ENCODE results near the gene GALNT10. TPM values are rescaled to one million over a fixed set of nuclear protein-coding genes. Genes with fewer than 3 reads are reported as not detected.

The GALNT10 gene
- total and polyA plus RNA-seq, 9 of the 15 experiments (the other 6 are each of a cell fraction or from before 2014, with no cell fraction given): 4.6 to 37.1 (median 13.3) TPM

GRCh38 chr5:154442801-154443200, 252.3 kb downstream of the GALNT10 start:
- Histone ChIP-seq H3K4me3 (no peak overlapping the region), H3K79me2 (ENCODE audit: control insufficient read depth, insufficient read depth, low read length) (peaks cover 29% of the 10 kb centered on the region), H3K27ac (ENCODE audit: extremely low read depth, low read depth, low read length) (no peak overlapping the region), H4K20me1 (replicated peaks; ENCODE audit: control insufficient read depth, insufficient read depth, low read length) (peaks cover 8% of the 10 kb centered on the region; the same call in 1 of the 2 replicates), H3K9me3 (replicated peaks; ENCODE audit: control insufficient read depth, insufficient read depth, low read depth, low read length) (no peaks in the 10 kb centered on the region), H3K9me1 (ENCODE audit: control insufficient read depth, insufficient read depth, low read length) (no peaks in the 10 kb centered on the region), H3K36me3 (ENCODE audit: control insufficient read depth, insufficient read depth, low read length) (peaks cover 46% of the 10 kb centered on the region; the same call in 2 of the 3 replicates), H3K4me2 (ENCODE audit: insufficient read depth, low read length) (no peak overlapping the region), H3K9ac (ENCODE audit: insufficient read depth in 1 of 2, low read depth in 2 of 2, low read length in 2 of 2) (no peak overlapping the region), H3K4me1 (replicated peaks in 1 of 2; ENCODE audit: control insufficient read depth in 2 of 2, insufficient read depth in 2 of 2, low read length in 2 of 2) (peaks cover 8 to 19% of the 10 kb centered on the region in 2 experiments; a peak in 4 of 5 replicates), H3K27me3 (ENCODE audit: control insufficient read depth in 2 of 2, insufficient read depth in 2 of 2, low read length in 2 of 2) (no peaks in the 10 kb centered on the region), H2AFZ (ENCODE audit: low read depth, low read length) (no peak overlapping the region)
- intact Hi-C loops (cut with micrococcal nuclease): no loop called here
- BruUV-seq (replicated peaks): no TSS peak
- WGBS (ENCODE audit: insufficient coverage, low coverage, missing lambda C conversion rate): 80% methylated on average over 1 of the region's 1 CpG
- TF ChIP-seq RNF2 (IDR thresholded peaks at IDR 0.05) (no peak), ZSCAN32 (CRISPR knock-in tag; IDR thresholded peaks at IDR 0.05) (no peak), DIDO1 (tag; IDR thresholded peaks at IDR 0.05; ENCODE audit: low read depth) (no peak), ERF (CRISPR knock-in tag; IDR thresholded peaks at IDR 0.05) (no peak), CBX3 (IDR thresholded peaks at IDR 0.05; ENCODE audit: borderline replicate concordance in 1 of 2, low read length in 2 of 2) (no peak), UBTF (IDR thresholded peaks at IDR 0.05; ENCODE audit: borderline replicate concordance in 1 of 2, low read depth in 2 of 2, low read length in 2 of 2) (no peak), PRDM10 (IDR thresholded peaks at IDR 0.05; ENCODE audit: partially characterized antibody) (no peak), ZNF561 (CRISPR knock-in tag; conservative IDR thresholded peaks at IDR 0.05) (no peak), TRIM28 (IDR thresholded peaks at IDR 0.05) (no peak)
- POLR2A ChIA-PET: no interaction called here
- in situ Hi-C loops (cut with MboI): no loop called here
- DNase-seq (ENCODE audit: extremely low read depth in 1 of 4, low spot score in 3 of 4) (no peak), FAIRE-seq (no peak), ATAC-seq (no peak)
- CTCF ChIA-PET (ENCODE audit: low intra/inter-chr PET ratio): no interaction called here

Data from K562 (cell line).